Calu3 (cell line): ENCODE results near the gene TRIP11. TPM values are rescaled to one million over a fixed set of nuclear protein-coding genes. Genes with fewer than 3 reads are reported as not detected.
A peak's percentile ranks its signal among the peaks of the same experiment; 100 is the strongest.

Source experiments
- Bru-seq: library from RNA; stranded (reverse); fragments of 400-500 nt; gene quantifications from one replicate; lab custom pipeline; 2021; lab: Mats Ljungman, UMichigan
- BruChase-seq, 2 experiments: library from RNA; stranded (reverse); fragments of 400-500 nt; gene quantifications; one replicate each; lab custom pipeline; 2021; lab: Mats Ljungman, UMichigan
- BruUV-seq: library from RNA; stranded (reverse); fragments of 400-500 nt; replicated peaks from 2 replicates; lab custom pipeline; 2021; lab: Mats Ljungman, UMichigan
- CTCF ChIA-PET: fragments of 300-600 bp; sonication (Branson Sonifier 250); formaldehyde crosslinking; loops from one replicate; lab custom pipeline; 2022; ENCODE audit warnings: antibody characterized with exemption; lab: Charles Lee
- DNase-seq: peaks from one replicate; pipeline ENCODE4 v3.0.0; 2022
- H3K27ac Mint-ChIP-seq: one replicate; pipeline ENCODE4 v1.8.0; 2022; ENCODE audit warnings: mixed read lengths; ENCODE audit not compliant: unreplicated experiment
- H3K27me3 Mint-ChIP-seq: one replicate; pipeline ENCODE4 v1.8.0; 2022; ENCODE audit warnings: mixed read lengths; ENCODE audit not compliant: unreplicated experiment
- H3K36me3 Mint-ChIP-seq: one replicate; pipeline ENCODE4 v1.8.0; 2022; ENCODE audit warnings: mild to moderate bottlenecking, moderate library complexity, mixed read lengths; ENCODE audit not compliant: insufficient read depth, unreplicated experiment
- H3K4me1 Mint-ChIP-seq: one replicate; pipeline ENCODE4 v1.8.0; 2022; ENCODE audit warnings: mild to moderate bottlenecking, low read depth, mixed read lengths; ENCODE audit not compliant: unreplicated experiment
- H3K4me3 Mint-ChIP-seq: one replicate; pipeline ENCODE4 v1.8.0; 2022; ENCODE audit warnings: mild to moderate bottlenecking, low read depth, moderate library complexity, mixed read lengths; ENCODE audit not compliant: unreplicated experiment
- H3K9me3 Mint-ChIP-seq: one replicate; pipeline ENCODE4 v1.8.0; 2022; ENCODE audit warnings: low read depth, mixed read lengths; ENCODE audit not compliant: unreplicated experiment
- intact Hi-C: fragments of 100-400 bp; cut with micrococcal nuclease; formaldehyde crosslinking; loops from one replicate; pipeline ENCODE4 v1.10.0; 2022; ENCODE audit not compliant: unreplicated experiment
- long read RNA-seq: library from polyadenylated mRNA; stranded (forward); transcript quantifications from one replicate; pipeline ENCODE4 v2.0.0, GENCODE V29; 2022
- total RNA-seq: library from RNA; stranded (reverse); gene quantifications from 2 replicates; pipeline ENCODE4 v1.2.3, GENCODE V29; 2022
- TF ChIP-seq, protein P1 (sequence below): fragments of 200-600 bp; IDR thresholded peaks from one replicate; pipeline ENCODE4 v1.8.0; 2022; ENCODE audit warnings: antibody characterized with exemption; ENCODE audit not compliant: unreplicated experiment

The TRIP11 gene
- total RNA-seq (50.2 and 53.8 TPM in 2 replicates), Bru-seq, nascent RNA (percentile 80 among the genes with signal in this experiment), BruChase-seq, experiment 1, labeled RNA remaining after a 6-hour chase (percentile 80 among the genes with signal in this experiment), BruChase-seq, experiment 2, labeled RNA remaining after a 2-hour chase (percentile 76 among the genes with signal in this experiment)
- long read RNA-seq, full-length matches to known transcripts = 5 of 13 reads
- long read RNA-seq, partial matches to known transcripts = 5 of 13 reads
- long read RNA-seq, other reads (novel, unspliced or antisense) = 3 of 13 reads

DNA sequence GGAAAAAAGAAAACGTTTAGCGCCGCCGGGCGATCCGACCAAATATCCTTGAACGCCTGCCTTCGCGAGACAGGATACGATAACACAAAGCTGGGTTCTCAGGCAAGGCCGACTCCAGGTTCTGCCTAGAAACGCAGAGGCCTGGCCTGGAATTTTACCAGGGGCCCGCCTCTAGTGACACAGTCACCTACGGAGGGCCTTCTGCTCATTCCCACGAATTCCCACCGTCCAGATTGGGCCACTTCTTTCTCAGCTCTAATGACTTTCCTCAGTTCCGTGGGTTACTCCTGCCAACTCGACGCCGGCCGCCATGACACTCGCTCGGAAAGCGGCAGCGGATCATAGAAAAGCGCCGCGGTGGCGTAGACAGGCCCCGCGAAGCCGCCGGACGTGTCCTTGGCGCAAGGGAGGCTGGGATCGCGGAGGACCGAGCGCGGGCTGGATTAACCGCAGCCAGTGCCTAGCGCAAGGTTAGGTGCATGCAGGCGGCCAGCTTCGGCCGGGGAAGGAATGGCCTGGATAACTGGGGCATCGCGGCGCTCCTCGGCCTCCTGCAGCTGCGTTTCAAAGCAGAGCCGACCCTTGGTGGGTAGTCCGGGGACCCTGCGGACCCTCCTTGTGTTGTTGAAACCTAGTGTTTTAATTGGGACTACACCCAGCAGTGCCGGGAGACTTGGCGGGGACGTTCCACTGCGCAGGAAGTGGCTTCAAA lies at the start of gene TRIP11:
TRIP11 (minus strand) TSS at position 341 of the 712 bp plus-strand sequence. CDS start 374 bp downstream, outside the sequence.
- DNase-seq = peak; percentile 96
- CTCF ChIA-PET = interaction anchor here (0.5 to 1.2 kb wide), 2 partner anchors 82 to 129 kb away, joined by 3 read pairs; partner anchors contain the start of genes CPSF2 and NDUFB1
- Mint-ChIP-seq H3K9me3 (peaks cover 3% of the 10 kb centered on the region), H3K27me3 (no peaks in the 10 kb centered on the region), H3K4me1 (peaks cover 24% of the 10 kb centered on the region), H3K27ac (peak within 1 kb of the TSS; percentile 93), H3K36me3 (peaks cover 35% of the 10 kb centered on the region), H3K4me3 (peak within 1 kb of the TSS; percentile 92)
- BruUV-seq = no TSS peak
- TF ChIP-seq, protein P1, sequence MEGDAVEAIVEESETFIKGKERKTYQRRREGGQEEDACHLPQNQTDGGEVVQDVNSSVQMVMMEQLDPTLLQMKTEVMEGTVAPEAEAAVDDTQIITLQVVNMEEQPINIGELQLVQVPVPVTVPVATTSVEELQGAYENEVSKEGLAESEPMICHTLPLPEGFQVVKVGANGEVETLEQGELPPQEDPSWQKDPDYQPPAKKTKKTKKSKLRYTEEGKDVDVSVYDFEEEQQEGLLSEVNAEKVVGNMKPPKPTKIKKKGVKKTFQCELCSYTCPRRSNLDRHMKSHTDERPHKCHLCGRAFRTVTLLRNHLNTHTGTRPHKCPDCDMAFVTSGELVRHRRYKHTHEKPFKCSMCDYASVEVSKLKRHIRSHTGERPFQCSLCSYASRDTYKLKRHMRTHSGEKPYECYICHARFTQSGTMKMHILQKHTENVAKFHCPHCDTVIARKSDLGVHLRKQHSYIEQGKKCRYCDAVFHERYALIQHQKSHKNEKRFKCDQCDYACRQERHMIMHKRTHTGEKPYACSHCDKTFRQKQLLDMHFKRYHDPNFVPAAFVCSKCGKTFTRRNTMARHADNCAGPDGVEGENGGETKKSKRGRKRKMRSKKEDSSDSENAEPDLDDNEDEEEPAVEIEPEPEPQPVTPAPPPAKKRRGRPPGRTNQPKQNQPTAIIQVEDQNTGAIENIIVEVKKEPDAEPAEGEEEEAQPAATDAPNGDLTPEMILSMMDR = no peak
- intact Hi-C loops = no loop called here

DNA sequence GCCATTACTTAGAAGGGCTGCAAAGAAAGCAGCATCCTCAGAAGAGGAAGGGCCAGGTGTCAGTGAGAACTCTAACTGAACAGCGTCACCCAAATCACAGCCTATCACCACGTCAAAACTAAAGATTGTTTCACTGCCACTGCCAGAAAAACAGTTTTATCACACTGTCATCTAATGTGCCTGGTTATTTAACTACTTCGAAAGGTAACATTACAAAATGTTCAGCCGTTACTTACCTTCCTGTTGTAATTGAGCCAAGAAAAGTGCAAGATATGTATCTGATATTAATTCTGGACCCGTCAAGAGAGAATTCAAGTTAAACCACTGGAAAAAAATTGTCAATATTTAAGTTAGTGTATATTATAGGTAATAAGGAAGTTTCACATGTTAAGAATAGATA lies 48.6 kb upstream of the TRIP11 start:
- Mint-ChIP-seq H3K4me3 (no peak overlapping the region), H3K27ac (no peak overlapping the region), H3K36me3 (peaks cover 9% of the 10 kb centered on the region), H3K4me1 (no peaks in the 10 kb centered on the region), H3K9me3 (no peaks in the 10 kb centered on the region), H3K27me3 (no peaks in the 10 kb centered on the region)
- TF ChIP-seq, protein P1 = no peak
- BruUV-seq = no TSS peak
- CTCF ChIA-PET = interaction anchor here (0.7 to 1.0 kb wide), 2 partner anchors 18 to 41 kb away, joined by 3 read pairs; partner anchors contain the start of gene ATXN3
- intact Hi-C loops = no loop called here
- no peak for DNase-seq

DNA sequence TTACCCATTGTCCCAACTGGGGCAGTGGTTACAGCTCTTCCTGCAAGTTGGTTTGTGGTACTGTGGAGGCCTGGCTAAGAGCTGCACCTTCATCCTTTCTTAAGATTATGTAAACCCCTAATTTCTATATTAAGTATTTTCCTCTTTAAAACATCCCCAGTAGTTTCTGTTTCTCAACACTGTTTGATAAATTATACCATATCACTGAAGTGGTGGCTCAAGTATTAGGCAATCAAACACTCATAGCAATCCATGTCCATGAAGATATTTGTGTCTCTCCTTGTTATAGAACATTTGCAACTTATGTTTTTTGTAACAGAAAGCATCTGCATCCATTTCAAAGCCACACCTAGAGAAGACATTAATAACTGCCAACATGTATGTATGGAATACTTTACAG lies 34.7 kb upstream of the TRIP11 start:
- intact Hi-C loops = no loop called here
- no peaks in the 10 kb centered on the region for H3K4me1 Mint-ChIP-seq
- no TSS peak for BruUV-seq
- no peaks in the 10 kb centered on the region for H3K36me3 Mint-ChIP-seq
- H3K9me3 Mint-ChIP-seq = no peaks in the 10 kb centered on the region
- no peaks in the 10 kb centered on the region for H3K27me3 Mint-ChIP-seq
- no peak overlapping the region for H3K27ac Mint-ChIP-seq
- no peak overlapping the region for H3K4me3 Mint-ChIP-seq
- TF ChIP-seq, protein P1 = no peak
- CTCF ChIA-PET = interaction anchor here (0.7 kb wide), 1 partner anchor 28 kb away, joined by 4 read pairs; no protein-coding TSS in a partner anchor
- no peak for DNase-seq

DNA sequence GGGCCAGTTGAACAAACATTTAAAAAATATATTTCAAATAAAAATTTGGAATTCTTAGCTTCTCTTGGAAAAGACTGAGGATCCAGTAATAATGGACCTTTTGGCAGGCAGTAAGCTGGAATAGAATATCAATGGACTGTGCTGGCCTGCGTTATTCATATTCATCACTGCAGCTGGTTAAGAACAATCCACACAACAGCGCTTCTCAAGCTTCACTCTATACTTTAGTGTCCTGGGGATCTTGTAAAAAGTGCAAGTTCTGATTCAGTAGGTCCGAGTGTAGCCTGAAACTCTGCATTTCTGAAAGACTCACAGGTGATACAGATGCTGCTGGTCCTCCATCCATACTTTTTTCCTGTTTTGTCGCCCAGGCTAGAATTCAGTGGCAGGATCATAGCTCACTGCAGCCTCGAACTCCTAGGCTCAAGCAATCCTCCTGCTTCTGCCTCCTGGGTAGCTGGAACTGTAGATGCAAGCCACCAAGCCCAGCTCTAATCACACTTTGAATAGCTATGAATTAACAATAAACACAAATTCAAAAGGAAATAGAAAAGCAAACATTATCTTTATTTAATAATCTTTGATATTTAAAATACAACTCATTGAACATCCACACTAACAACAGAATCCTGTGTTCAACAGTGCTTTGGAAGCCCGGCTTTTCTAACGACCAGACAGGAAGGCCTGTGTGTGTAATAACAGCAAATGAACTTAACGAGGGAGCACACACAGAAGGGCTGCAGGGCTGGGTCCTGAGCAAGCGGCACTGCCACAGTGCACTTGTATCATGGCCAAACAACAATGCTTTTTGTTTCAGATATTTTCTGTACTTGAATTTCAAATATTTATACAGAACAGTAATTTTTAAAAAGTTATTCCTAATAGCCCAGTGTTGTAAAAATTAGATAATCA lies 18.4 kb upstream of the TRIP11 start:
- H3K27ac Mint-ChIP-seq = no peak overlapping the region
- intact Hi-C loops = no loop called here
- H3K4me1 Mint-ChIP-seq = no peaks in the 10 kb centered on the region
- BruUV-seq = no TSS peak
- no peaks in the 10 kb centered on the region for H3K9me3 Mint-ChIP-seq
- no peaks in the 10 kb centered on the region for H3K27me3 Mint-ChIP-seq
- CTCF ChIA-PET = no interaction called here
- TF ChIP-seq, protein P1 = no peak
- peaks cover 4% of the 10 kb centered on the region for H3K36me3 Mint-ChIP-seq
- no peak overlapping the region for H3K4me3 Mint-ChIP-seq
- DNase-seq = no peak
